Gastroesophageal sphincter (tissue), 4 donors: ENCODE measurements around the gene SEPTIN10. TPM values are rescaled to one million over a fixed set of nuclear protein-coding genes. Genes with fewer than 3 reads are reported as not detected.

Source experiments
- ATAC-seq: fragments of 150-250 bp; one replicate; pipeline ENCODE4 v1.9.1; 2016; ENCODE audit warnings: mild to moderate bottlenecking, moderate library complexity
- H3K27ac ChIP-seq, 4 donors: fragments of 200-600 bp; sonication (generic) in 3 of 4; 1 replicate in 3 of 4; 2 replicates in 1 of 4; pipeline ENCODE4 v1.5.1; 2016 to 2019
- H3K27me3 ChIP-seq: fragments of 200-600 bp; sonication (generic); one replicate; pipeline ENCODE4 v1.5.1; 2019
- H3K36me3 ChIP-seq, 2 donors: fragments of 200-600 bp; sonication (generic); one replicate each; pipeline ENCODE4 v1.5.1; 2019; ENCODE audit warnings: control low read depth in 1 of 2
- H3K4me1 ChIP-seq, 3 donors: fragments of 200-600 bp; sonication (generic); 1 replicate in 2 of 3; 2 replicates in 1 of 3; pipeline ENCODE4 v1.5.1; 2016 to 2019; ENCODE audit warnings: control low read depth in 2 of 3
- H3K4me3 ChIP-seq, 2 donors: fragments of 200-600 bp; sonication (generic); one replicate each; pipeline ENCODE4 v1.5.1; 2019; ENCODE audit warnings: mild to moderate bottlenecking in 1 of 2, moderate library complexity in 1 of 2
- H3K9me3 ChIP-seq, 3 donors: fragments of 200-600 bp; sonication (generic); one replicate each; pipeline ENCODE4 v1.5.1; 2017 to 2019; ENCODE audit warnings: control low read depth in 2 of 3
- EP300 ChIP-seq: sonication (generic); formaldehyde crosslinking; IDR thresholded peaks from one replicate; pipeline ENCODE4 v1.6.1; 2017; ENCODE audit warnings: antibody characterized with exemption, mild to moderate bottlenecking
- POLR2A ChIP-seq, 2 donors: fragments of 450-650 bp; IDR thresholded peaks; one replicate each; pipeline ENCODE4 v1.6.1; 2017; ENCODE audit warnings: antibody characterized with exemption in 2 of 2, mild to moderate bottlenecking in 2 of 2, moderate library complexity in 1 of 2
- POLR2AphosphoS5 ChIP-seq: sonication (generic); formaldehyde crosslinking; IDR thresholded peaks from one replicate; pipeline ENCODE4 v1.6.1; 2017; ENCODE audit warnings: antibody characterized with exemption
- WGBS, 2 donors: methylation state at CpG; one replicate each; pipeline ENCODE4 v1.1.5; 2018; ENCODE audit warnings: low coverage in 1 of 2; 5-methylcytosine and 5-hydroxymethylcytosine counted together
- total RNA-seq, 4 donors: library from RNA; depleted of rRNA; stranded (reverse); fragments of >200 nt; gene quantifications; one replicate each; pipeline ENCODE4 v1.1.0, GENCODE V29; 2016
- TF ChIP-seq, protein P1 (sequence below), 4 experiments: fragments of 200-600 bp in 2 of 4; fragments of 450-650 bp in 2 of 4; sonication (generic) in 1 of 4; IDR thresholded peaks; one replicate each; pipeline ENCODE4 v1.5.1; 2017 to 2019; ENCODE audit warnings: antibody characterized with exemption in 4 of 4, mild to moderate bottlenecking in 2 of 4, moderate library complexity in 2 of 4

Gene SEPTIN10
- total RNA-seq, 4 donors from 2014 or later = 109 to 157 (median 137) TPM

DNA sequence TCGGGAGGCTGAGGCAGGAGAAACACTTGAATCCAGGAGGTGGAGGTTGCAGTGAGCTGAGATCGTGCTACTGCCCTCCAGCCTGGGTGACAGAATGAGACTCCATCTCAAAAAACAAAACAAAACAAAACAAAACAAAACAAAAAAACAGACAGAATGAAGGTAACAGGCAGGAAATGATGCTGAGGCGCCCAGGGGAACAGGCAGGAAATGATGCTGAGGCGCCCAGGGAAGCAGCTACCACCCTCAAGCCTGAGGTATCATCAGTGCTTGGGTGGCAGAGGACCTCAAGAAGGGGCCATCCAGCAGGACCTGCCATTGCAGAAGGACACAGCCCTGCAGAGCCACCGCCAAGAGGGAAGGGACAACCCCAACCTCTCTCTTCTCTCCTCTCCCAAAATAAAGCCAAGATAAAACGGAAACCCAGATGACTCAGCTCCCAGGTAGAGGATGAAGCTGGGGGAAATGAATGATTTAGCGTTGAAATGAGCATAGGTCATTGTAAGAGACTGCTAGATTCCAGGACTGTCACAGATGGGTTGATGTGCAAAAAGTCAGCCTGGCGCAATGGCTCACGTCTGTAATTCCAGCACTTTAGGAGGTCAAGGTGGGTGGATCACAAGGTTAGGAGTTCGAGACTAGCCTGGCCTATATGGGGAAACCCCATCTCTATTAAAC is 19.7 kb upstream of the SEPTIN10 start:
- Histone ChIP-seq H3K27ac (no peak overlapping the region), H3K9me3 (no peaks in the 10 kb centered on the region), H3K27me3 (no peaks in the 10 kb centered on the region), H3K4me1 (no peaks in the 10 kb centered on the region), H3K36me3 (no peaks in the 10 kb centered on the region), H3K4me3 (no peak overlapping the region)
- no peak for ATAC-seq
- TF ChIP-seq, protein P1, sequence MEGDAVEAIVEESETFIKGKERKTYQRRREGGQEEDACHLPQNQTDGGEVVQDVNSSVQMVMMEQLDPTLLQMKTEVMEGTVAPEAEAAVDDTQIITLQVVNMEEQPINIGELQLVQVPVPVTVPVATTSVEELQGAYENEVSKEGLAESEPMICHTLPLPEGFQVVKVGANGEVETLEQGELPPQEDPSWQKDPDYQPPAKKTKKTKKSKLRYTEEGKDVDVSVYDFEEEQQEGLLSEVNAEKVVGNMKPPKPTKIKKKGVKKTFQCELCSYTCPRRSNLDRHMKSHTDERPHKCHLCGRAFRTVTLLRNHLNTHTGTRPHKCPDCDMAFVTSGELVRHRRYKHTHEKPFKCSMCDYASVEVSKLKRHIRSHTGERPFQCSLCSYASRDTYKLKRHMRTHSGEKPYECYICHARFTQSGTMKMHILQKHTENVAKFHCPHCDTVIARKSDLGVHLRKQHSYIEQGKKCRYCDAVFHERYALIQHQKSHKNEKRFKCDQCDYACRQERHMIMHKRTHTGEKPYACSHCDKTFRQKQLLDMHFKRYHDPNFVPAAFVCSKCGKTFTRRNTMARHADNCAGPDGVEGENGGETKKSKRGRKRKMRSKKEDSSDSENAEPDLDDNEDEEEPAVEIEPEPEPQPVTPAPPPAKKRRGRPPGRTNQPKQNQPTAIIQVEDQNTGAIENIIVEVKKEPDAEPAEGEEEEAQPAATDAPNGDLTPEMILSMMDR (IDR thresholded peaks at IDR 0.05) = no peak
- no peak for TF ChIP-seq EP300
- TF ChIP-seq POLR2AphosphoS5 = no peak
- no peak for TF ChIP-seq POLR2A (IDR thresholded peaks at IDR 0.05)
- WGBS, 2 donors = 85 to 90% methylated on average over 5 to 6 of the region's 10 CpGs

DNA sequence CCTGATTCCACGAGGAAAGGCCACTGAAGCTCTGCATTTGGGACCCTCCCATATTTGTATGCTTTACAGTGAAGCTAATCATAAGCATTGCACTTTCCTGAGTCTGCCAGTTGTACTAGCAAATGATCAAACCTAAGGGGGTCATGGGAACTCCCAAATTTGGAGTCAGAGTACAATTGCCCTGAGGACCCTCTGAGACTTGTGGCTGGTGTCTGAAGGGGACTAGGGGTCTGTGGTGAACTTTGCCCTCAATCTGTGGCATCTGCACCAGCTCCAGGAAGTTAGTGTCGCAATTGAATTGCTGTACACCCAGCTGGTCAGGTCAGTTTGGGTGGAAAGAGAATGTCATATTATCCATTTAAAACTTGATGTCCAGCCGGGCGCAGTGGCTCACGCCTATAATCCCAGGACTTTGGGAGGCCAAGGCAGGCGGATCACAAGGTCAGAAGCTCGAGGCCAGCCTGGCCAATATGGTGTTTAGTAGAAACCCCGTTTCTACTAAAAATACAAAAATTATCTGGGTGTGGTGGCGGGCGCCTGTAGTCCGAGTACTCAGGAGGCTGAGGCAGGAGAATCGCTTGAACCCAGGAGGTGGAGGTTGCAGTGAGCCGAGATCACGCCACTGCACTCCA is 18.5 kb upstream of the SEPTIN10 start:
- Histone ChIP-seq H3K9me3 (no peaks in the 10 kb centered on the region), H3K4me1 (no peaks in the 10 kb centered on the region), H3K27me3 (no peaks in the 10 kb centered on the region), H3K4me3 (no peak overlapping the region), H3K36me3 (no peaks in the 10 kb centered on the region), H3K27ac (no peak overlapping the region)
- TF ChIP-seq POLR2A (IDR thresholded peaks at IDR 0.05) (no peak), POLR2AphosphoS5 (no peak), EP300 (no peak)
- TF ChIP-seq, protein P1 (IDR thresholded peaks at IDR 0.05) = no peak
- WGBS, 2 donors = 91% methylated on average over 9 of the region's 14 CpGs; no CpG with 5 or more reads in 1 of the 2 donors
- no peak for ATAC-seq

DNA sequence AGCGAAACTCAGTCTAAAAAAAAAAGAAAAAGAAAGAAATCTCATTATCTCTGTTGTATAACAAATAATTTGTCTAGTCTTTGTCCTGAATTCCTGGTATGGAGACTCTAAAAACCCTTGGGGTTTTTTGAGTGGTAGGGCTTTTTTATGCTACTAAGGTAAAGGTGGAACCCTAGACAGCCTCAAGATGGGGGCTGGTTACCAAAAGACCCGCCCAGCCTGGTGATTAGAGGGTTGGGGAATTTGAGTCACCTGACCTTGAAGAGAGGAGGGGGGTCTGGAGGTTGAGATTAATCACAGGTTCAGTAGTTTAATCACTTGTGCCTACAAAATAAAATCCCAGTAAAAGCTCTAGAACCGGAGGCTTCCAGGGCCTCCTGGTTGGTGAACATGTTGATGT is 18.0 kb upstream of the SEPTIN10 start:
- Histone ChIP-seq H3K9me3 (no peaks in the 10 kb centered on the region), H3K4me1 (no peaks in the 10 kb centered on the region), H3K36me3 (no peaks in the 10 kb centered on the region), H3K4me3 (no peak overlapping the region), H3K27ac (no peak overlapping the region), H3K27me3 (no peaks in the 10 kb centered on the region)
- no peak for ATAC-seq
- WGBS, 2 donors = 67 to 71% methylated on average over 2 to 3 of the region's 3 CpGs
- TF ChIP-seq POLR2A (IDR thresholded peaks at IDR 0.05) (no peak), POLR2AphosphoS5 (no peak), EP300 (no peak)
- TF ChIP-seq, protein P1 (IDR thresholded peaks at IDR 0.05) = no peak

DNA sequence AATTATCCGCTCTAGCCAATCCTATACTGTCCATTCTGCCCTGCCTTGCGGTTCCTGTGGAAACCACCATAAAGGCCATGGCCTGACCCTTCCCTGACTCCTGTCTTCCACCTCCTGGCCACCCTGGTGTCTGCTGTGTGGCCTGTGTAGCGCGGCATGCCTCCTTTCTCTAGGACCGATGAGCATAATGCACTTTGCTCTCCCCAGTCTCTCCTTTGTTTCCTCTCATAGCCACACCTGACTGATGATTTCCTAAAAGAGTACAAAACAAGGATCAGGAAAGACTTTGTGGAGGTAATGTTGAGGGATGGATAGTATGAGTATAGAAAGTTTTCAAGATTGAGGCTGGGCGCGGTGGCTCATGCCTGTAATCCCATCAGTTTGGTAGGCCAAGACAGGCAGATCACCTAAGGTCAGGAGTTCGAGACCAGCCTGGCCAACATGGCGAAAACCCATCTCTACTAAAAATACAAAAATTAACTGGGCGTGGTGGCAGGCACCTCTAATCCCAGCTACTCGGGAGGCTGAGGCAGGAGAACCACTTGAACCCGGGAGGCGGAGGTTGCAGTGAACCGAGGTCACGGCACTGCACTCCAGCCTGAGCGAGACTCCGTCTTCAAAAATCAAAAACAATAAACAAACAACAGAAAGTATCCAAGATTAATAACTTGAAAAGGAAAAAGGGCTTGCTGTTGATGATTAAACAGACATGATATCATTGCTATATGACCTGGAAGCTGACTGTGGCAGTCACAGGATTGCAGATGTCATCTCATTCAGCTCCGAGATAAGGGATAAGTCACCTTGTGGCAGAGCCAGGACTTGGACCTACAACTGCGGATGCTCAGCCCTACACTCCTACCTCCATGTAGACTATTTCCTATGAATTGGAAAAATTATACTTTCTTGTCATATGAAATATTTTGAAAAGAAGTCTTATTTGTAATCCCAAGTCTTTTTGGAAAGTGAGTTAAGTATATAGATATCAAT is 17.0 kb upstream of the SEPTIN10 start:
- TF ChIP-seq POLR2A (IDR thresholded peaks at IDR 0.05) (no peak), POLR2AphosphoS5 (no peak), EP300 (no peak)
- TF ChIP-seq, protein P1 (IDR thresholded peaks at IDR 0.05) = no peak
- H3K4me1 ChIP-seq = no peaks in the 10 kb centered on the region
- H3K4me3 ChIP-seq = no peak overlapping the region
- no peaks in the 10 kb centered on the region for H3K36me3 ChIP-seq
- no peaks in the 10 kb centered on the region for H3K9me3 ChIP-seq
- H3K27ac ChIP-seq = no peak overlapping the region
- no peaks in the 10 kb centered on the region for H3K27me3 ChIP-seq
- 84 to 90% methylated on average over 11 to 17 of the region's 19 CpGs for WGBS, 2 donors
- ATAC-seq = no peak
